ENCODE measurements around the gene VTN. TPM values are rescaled to one million over a fixed set of nuclear protein-coding genes. Genes with fewer than 3 reads are reported as not detected.

The VTN gene
- polyA plus RNA-seq, 1 donor (not counting 4 experiments of a cell fraction or from before 2014, with no cell fraction given): not detected

DNA sequence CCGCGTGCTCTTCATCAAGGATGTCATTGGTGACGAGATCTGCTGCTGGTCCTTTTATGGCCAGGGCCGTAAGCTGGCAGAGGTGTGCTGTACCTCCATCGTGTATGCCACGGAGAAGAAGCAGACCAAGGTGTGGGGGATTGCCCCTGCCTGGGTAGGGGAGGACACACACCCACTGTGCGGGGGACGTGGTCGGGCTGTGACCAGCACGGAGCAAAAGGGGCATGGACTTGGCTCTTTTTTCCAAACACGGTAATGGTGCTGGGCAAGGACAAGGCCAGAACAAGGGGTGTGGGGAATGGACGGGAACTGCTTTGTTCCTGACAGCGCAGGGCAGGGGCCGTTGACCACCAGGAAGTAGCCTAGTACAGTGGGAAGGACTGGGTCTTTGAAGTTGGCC is 27.8 kb downstream of the VTN start:
- no peak for FAIRE-seq

GRCh38 chr17:28341516-28341915 is 28.6 kb downstream of the VTN start:
- dilution Hi-C loops (cut with MboI; ENCODE audit: extremely low pct_ligation_motif_present, low sequenced_read_pairs): no loop called here
- no peak for FAIRE-seq
- H3K36me3 ChIP-seq (ENCODE audit: control insufficient read depth in 2 of 2, extremely low read depth in 1 of 2, insufficient read depth in 2 of 2, low read length in 2 of 2): peaks cover 56 to 61% of the 10 kb centered on the region in 2 experiments

More for the DNA sequence above, 27.8 kb downstream of the VTN start:
- Histone ChIP-seq H3K36me3 (ENCODE audit: control insufficient read depth in 2 of 2, extremely low read depth in 1 of 2, insufficient read depth in 2 of 2, low read length in 2 of 2) (peaks cover 58 to 59% of the 10 kb centered on the region in 2 experiments), H3K27me3 (ENCODE audit: control insufficient read depth, extremely low read depth, insufficient read depth, low read length) (no peaks in the 10 kb centered on the region), H2AFZ (ENCODE audit: control insufficient read depth, low read length) (no peak overlapping the region), H3K4me3 (ENCODE audit: control insufficient read depth in 2 of 3, extremely low read depth in 1 of 3, insufficient read depth in 2 of 3, low read depth in 1 of 3, low read length in 3 of 3) (no peak overlapping the region), H3K9ac (ENCODE audit: control insufficient read depth, extremely low read depth, insufficient read depth, low read length) (no peak overlapping the region), H3K9me3 (ENCODE audit: control insufficient read depth, low read depth, low read length) (no peaks in the 10 kb centered on the region), H4K20me1 (ENCODE audit: control insufficient read depth, extremely low read depth, insufficient read depth, low read length) (peaks cover 10% of the 10 kb centered on the region), H3K9me1 (ENCODE audit: control insufficient read depth, extremely low read depth, insufficient read depth, low read length) (peaks cover 7% of the 10 kb centered on the region), H3K4me2 (ENCODE audit: control insufficient read depth, extremely low read depth, insufficient read depth, low read depth, low read length) (no peak overlapping the region), H3K79me2 (ENCODE audit: control insufficient read depth, insufficient read depth, low read length) (peaks cover 37% of the 10 kb centered on the region), H3K4me1 (ENCODE audit: control insufficient read depth, extremely low read depth, insufficient read depth, low read length) (peaks cover 40% of the 10 kb centered on the region), H3K27ac (ENCODE audit: control insufficient read depth, insufficient read depth, low read length) (no peak overlapping the region)
- dilution Hi-C loops (cut with MboI; ENCODE audit: extremely low pct_ligation_motif_present, low sequenced_read_pairs): no loop called here
- TF ChIP-seq, protein P1, sequence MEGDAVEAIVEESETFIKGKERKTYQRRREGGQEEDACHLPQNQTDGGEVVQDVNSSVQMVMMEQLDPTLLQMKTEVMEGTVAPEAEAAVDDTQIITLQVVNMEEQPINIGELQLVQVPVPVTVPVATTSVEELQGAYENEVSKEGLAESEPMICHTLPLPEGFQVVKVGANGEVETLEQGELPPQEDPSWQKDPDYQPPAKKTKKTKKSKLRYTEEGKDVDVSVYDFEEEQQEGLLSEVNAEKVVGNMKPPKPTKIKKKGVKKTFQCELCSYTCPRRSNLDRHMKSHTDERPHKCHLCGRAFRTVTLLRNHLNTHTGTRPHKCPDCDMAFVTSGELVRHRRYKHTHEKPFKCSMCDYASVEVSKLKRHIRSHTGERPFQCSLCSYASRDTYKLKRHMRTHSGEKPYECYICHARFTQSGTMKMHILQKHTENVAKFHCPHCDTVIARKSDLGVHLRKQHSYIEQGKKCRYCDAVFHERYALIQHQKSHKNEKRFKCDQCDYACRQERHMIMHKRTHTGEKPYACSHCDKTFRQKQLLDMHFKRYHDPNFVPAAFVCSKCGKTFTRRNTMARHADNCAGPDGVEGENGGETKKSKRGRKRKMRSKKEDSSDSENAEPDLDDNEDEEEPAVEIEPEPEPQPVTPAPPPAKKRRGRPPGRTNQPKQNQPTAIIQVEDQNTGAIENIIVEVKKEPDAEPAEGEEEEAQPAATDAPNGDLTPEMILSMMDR (optimal IDR thresholded peaks at IDR 0.05 in 1 of 3, IDR thresholded peaks at IDR 0.05 in 1 of 3, conservative IDR thresholded peaks at IDR 0.05 in 1 of 3; ENCODE audit: extremely low read depth in 1 of 3, insufficient read depth in 2 of 3, low read length in 3 of 3): no peak
- TF ChIP-seq EZH2 (IDR thresholded peaks at IDR 0.05; ENCODE audit: low read length): no peak
- DNase-seq (ENCODE audit: low read depth, low spot score): no peak

More at GRCh38 chr17:28341516-28341915, 28.6 kb downstream of the VTN start:
- peaks cover 10% of the 10 kb centered on the region for H3K9me1 ChIP-seq (ENCODE audit: control insufficient read depth, extremely low read depth, insufficient read depth, low read length)
- no peak overlapping the region for H3K4me2 ChIP-seq (ENCODE audit: control insufficient read depth, extremely low read depth, insufficient read depth, low read depth, low read length)
- DNase-seq (ENCODE audit: low read depth, low spot score): no peak
- H3K27ac ChIP-seq (ENCODE audit: control insufficient read depth, insufficient read depth, low read length): no peak overlapping the region
- no peaks in the 10 kb centered on the region for H3K9me3 ChIP-seq (ENCODE audit: control insufficient read depth, low read depth, low read length)
- H3K9ac ChIP-seq (ENCODE audit: control insufficient read depth, extremely low read depth, insufficient read depth, low read length): no peak overlapping the region
- H4K20me1 ChIP-seq (ENCODE audit: control insufficient read depth, extremely low read depth, insufficient read depth, low read length): peaks cover 18% of the 10 kb centered on the region
- no peaks in the 10 kb centered on the region for H3K27me3 ChIP-seq (ENCODE audit: control insufficient read depth, extremely low read depth, insufficient read depth, low read length)
- H3K4me1 ChIP-seq (ENCODE audit: control insufficient read depth, extremely low read depth, insufficient read depth, low read length): peaks cover 40% of the 10 kb centered on the region
- peaks cover 44% of the 10 kb centered on the region for H3K79me2 ChIP-seq (ENCODE audit: control insufficient read depth, insufficient read depth, low read length)
- no peak overlapping the region for H2AFZ ChIP-seq (ENCODE audit: control insufficient read depth, low read length)
- TF ChIP-seq EZH2 (IDR thresholded peaks at IDR 0.05; ENCODE audit: low read length): no peak
- TF ChIP-seq, protein P1 (optimal IDR thresholded peaks at IDR 0.05 in 1 of 3, IDR thresholded peaks at IDR 0.05 in 1 of 3, conservative IDR thresholded peaks at IDR 0.05 in 1 of 3; ENCODE audit: extremely low read depth in 1 of 3, insufficient read depth in 2 of 3, low read length in 3 of 3): no peak
- no peak overlapping the region for H3K4me3 ChIP-seq (ENCODE audit: control insufficient read depth in 2 of 3, extremely low read depth in 1 of 3, insufficient read depth in 2 of 3, low read depth in 1 of 3, low read length in 3 of 3)

Measured in keratinocyte (primary cell).